Measurements from ENCODE around the gene RGS11.
"Not testable (repeated sequence)": the region's sequence is repeated elsewhere in the genome, so short reads cannot be mapped to it uniquely, and the experiment has no call there.

The RGS11 gene

GRCh38 chr16:280552-280951, 4.8 kb upstream of the RGS11 start, which contains the start of gene ARHGDIG:
ARHGDIG (plus strand) TSS chr16:280591; CDS start chr16:280681, 90 bp downstream.
- peak; percentile 77 for DNase-seq (ENCODE audit: low spot score)

GRCh38 chr16:280005-280460, 4.3 kb upstream of the RGS11 start:
- peak; percentile 69 for DNase-seq (ENCODE audit: low spot score)

- DNase-seq (ENCODE audit: low spot score), result no peak
These were observed 3.8 kb upstream of the RGS11 start for GRCh38 chr16:279531-279930.

- no peak for DNase-seq (ENCODE audit: low spot score)
These were observed 3.2 kb upstream of the RGS11 start for GRCh38 chr16:278863-279366.

GRCh38 chr16:276426-277077, 808 bp upstream of the RGS11 start:
- DNase-seq (ENCODE audit: low spot score), result no peak

- no peak for DNase-seq (ENCODE audit: low spot score)
These were observed 603 bp downstream of the RGS11 start for GRCh38 chr16:275041-275641.

- no peak for DNase-seq (ENCODE audit: low spot score)
These were observed 2.0 kb downstream of the RGS11 start for GRCh38 chr16:273547-274421.

- DNase-seq (ENCODE audit: low spot score), result no peak
These were observed 2.9 kb downstream of the RGS11 start for GRCh38 chr16:272633-273546.

- DNase-seq (ENCODE audit: low spot score), result no peak
These were observed 5.1 kb downstream of the RGS11 start for GRCh38 chr16:270381-271255.

- DNase-seq (ENCODE audit: low spot score), result no peak
These were observed 6.5 kb downstream of the RGS11 start for GRCh38 chr16:269061-269796.

GRCh38 chr16:268141-269053, 7.3 kb downstream of the RGS11 start:
- DNase-seq (ENCODE audit: low spot score), result no peak

- DNase-seq (ENCODE audit: low spot score), result not testable (repeated sequence)
These were observed 8.2 kb downstream of the RGS11 start for GRCh38 chr16:267562-267961.

- no peak for DNase-seq (ENCODE audit: low spot score)
These were observed 9.2 kb downstream of the RGS11 start for GRCh38 chr16:266258-267164.

GRCh38 chr16:265711-266110, 10.0 kb downstream of the RGS11 start:
- DNase-seq (ENCODE audit: low spot score), result no peak

GRCh38 chr16:265002-265529, 10.7 kb downstream of the RGS11 start:
- DNase-seq (ENCODE audit: low spot score), result no peak

- DNase-seq (ENCODE audit: low spot score), result no peak
These were observed 11.2 kb downstream of the RGS11 start for GRCh38 chr16:264440-264951.

GRCh38 chr16:263944-264343, 11.8 kb downstream of the RGS11 start:
- no peak for DNase-seq (ENCODE audit: low spot score)

Measured in D341Med (cell line).